Measurements from ENCODE around the gene SEMA3D.

Gene SEMA3D

DNA sequence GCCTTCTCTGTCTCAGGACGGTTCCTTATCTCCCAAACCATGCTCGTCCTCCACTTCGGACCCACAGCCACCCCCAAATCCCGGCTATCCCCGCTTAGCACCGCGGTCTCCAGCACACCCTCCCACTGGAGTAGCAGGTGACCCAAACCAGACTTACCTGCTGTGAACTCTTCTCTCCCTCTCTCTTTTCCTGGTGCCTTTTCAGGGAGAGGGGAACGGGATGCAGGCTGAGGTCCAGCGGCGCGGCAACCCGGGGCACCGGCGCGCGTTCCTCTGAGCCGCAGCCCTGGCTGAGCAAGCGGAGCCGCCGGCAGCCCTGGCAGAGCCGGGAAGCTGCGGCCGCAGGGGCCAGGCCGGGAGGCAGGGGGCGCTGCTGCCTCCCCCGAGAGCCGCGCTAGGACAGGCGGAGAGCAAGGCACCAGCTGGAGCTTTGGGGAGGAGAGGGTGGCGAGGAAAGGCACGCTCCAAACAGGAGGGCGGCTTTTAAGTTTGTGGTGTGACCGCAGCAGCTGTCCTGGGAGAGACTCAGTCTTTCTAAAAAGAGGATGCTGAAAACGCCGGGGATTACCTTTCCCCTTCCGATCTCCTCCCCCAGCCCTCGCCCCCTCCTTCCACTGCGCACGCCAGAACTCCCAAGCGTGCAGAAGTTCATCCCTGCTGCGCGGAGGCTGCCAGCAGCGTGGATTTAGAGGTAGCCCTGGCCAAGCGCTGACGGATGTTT, at the start of gene SEMA3D:
TSS of gene SEMA3D (minus strand) at position 536 of the 721 bp plus-strand sequence. CDS start 65,165 bp downstream, outside the sequence.
- peak; percentile 81 for TF ChIP-seq CTCF (IDR thresholded peaks at IDR 0.05; ENCODE audit: borderline replicate concordance, insufficient read depth, low read depth, low read length)
- no peak within 1 kb of the TSS for H3K4me3 ChIP-seq (ENCODE audit: low read depth, low read length)

DNA sequence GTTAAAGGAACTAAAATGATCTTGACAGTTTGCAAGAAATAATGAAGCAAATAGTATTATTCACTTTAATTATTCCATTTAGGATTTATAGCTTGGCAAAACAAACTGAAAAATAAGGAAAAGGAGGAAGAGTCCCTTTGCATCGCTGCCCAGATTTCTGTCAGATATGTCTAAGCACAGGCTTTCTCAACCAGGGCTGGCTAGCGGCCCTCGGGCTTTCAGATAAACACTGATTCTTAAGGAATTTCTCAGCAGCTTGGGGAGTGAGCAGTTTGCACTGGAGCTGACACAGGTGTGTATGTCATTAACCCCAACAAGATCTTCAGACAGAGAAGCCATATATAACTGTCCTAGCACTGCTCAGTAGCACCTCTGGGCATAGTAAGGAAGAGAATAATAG, 47.9 kb upstream of the SEMA3D start:
- no peak overlapping the region for H3K4me3 ChIP-seq (ENCODE audit: low read depth, low read length)
- no peak for TF ChIP-seq CTCF (IDR thresholded peaks at IDR 0.05; ENCODE audit: borderline replicate concordance, insufficient read depth, low read depth, low read length)

GRCh38 chr7:85232068-85232467, 45.2 kb upstream of the SEMA3D start:
- TF ChIP-seq CTCF (IDR thresholded peaks at IDR 0.05; ENCODE audit: borderline replicate concordance, insufficient read depth, low read depth, low read length), result no peak

GRCh38 chr7:85230623-85231022, 43.8 kb upstream of the SEMA3D start:
- H3K4me3 ChIP-seq (ENCODE audit: low read depth, low read length), result no peak overlapping the region
- no peak for TF ChIP-seq CTCF (IDR thresholded peaks at IDR 0.05; ENCODE audit: borderline replicate concordance, insufficient read depth, low read depth, low read length)

More at GRCh38 chr7:85232068-85232467, 45.2 kb upstream of the SEMA3D start:
- no peak overlapping the region for H3K4me3 ChIP-seq (ENCODE audit: low read depth, low read length)

DNA sequence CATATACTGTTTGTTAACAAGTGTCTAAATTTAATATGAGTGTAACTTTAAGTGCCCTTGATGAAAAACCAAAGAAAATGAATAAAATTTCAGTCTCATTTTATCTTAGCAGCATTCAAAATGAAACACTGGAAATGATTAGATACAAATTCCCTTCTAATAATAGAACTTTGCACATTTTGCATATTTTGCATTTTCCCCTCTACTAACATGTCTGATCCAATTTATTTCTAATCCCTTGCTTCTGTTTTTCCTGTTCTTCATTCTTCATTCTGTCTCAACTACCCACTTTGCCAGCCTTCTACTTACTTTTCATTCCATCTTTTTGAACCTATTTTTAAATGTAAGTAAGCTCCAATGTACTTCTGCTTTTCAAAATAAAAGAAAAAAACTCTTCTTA, 42.7 kb upstream of the SEMA3D start:
- TF ChIP-seq CTCF (IDR thresholded peaks at IDR 0.05; ENCODE audit: borderline replicate concordance, insufficient read depth, low read depth, low read length), result no peak
- H3K4me3 ChIP-seq (ENCODE audit: low read depth, low read length), result no peak overlapping the region

DNA sequence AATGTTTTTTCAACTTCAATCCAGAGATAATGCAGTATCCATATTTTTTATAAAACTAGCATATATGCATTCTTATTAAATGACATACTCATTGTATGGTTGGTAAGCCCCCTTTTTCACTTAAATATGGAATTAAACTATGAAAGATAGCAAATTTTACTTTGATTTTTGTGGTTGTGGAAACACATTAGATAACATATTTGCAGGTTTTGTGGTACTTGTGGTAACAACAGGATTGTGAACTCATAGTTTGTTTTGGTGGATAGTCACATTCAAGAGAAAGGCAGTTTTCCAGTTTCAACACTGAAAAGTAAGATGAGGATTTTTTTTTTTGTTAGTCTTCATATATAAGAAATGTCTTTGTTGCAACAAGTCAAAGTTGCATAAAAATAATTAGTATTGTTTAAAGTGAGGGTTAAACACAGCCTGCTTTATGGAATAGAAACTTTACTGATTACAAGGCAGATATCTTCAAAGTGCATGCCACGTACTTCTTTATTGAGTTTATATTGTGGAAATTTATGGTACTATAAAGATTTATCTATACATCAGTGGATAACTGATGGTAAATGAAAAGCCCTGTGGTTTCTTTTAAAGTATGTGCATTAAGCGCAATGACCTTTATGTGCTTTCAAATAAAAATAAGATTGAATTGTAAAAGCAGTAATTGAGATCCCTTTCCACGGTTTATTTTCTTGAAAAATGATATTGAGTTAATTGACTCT, 39.7 kb upstream of the SEMA3D start:
- no peak overlapping the region for H3K4me3 ChIP-seq (ENCODE audit: low read depth, low read length)
- TF ChIP-seq CTCF (IDR thresholded peaks at IDR 0.05; ENCODE audit: borderline replicate concordance, insufficient read depth, low read depth, low read length), result no peak

- no peak for TF ChIP-seq CTCF (IDR thresholded peaks at IDR 0.05; ENCODE audit: borderline replicate concordance, insufficient read depth, low read depth, low read length)
Measured at GRCh38 chr7:85224171-85224570, 37.3 kb upstream of the SEMA3D start.

More at GRCh38 chr7:85224171-85224570, 37.3 kb upstream of the SEMA3D start:
- H3K4me3 ChIP-seq (ENCODE audit: low read depth, low read length), result no peak overlapping the region

All from GM12875 (cell line).